ENCODE measurements around the gene SNAP29. TPM values are rescaled to one million over a fixed set of nuclear protein-coding genes. Genes with fewer than 3 reads are reported as not detected.

The SNAP29 gene
- total and polyA plus RNA-seq, 2 experiments from 2014 or later, result 8.2 to 22.9 TPM

- no peaks in the 10 kb centered on the region for H3K36me3 Mint-ChIP-seq (ENCODE audit: low read depth)
- TF ChIP-seq REST (IDR thresholded peaks at IDR 0.05; ENCODE audit: unreplicated experiment) (no peak), CREB1 (CRISPR knock-in tag; IDR thresholded peaks at IDR 0.05; ENCODE audit: low read depth) (no peak), ZNF331 (CRISPR knock-in tag; IDR thresholded peaks at IDR 0.05; ENCODE audit: low read depth) (no peak)
- no peak for ATAC-seq
- no peak overlapping the region for H3K4me2 ChIP-seq
- H3K36me3 ChIP-seq (ENCODE audit: insufficient read depth), result no peaks in the 10 kb centered on the region
- peaks cover 9% of the 10 kb centered on the region for H3K27me3 Mint-ChIP-seq (ENCODE audit: insufficient read depth, low read depth, poor library complexity)
- H3K27ac ChIP-seq (ENCODE audit: low read depth), result no peak overlapping the region
- H2AFZ ChIP-seq, result no peak overlapping the region
- no peak for DNase-seq (ENCODE audit: low spot score)
- H3K79me2 ChIP-seq (replicated peaks; ENCODE audit: insufficient read depth), result no peaks in the 10 kb centered on the region
- no peak overlapping the region for H3K4me3 ChIP-seq
- H3K4me3 Mint-ChIP-seq, result no peak overlapping the region
- no peaks in the 10 kb centered on the region for H3K27me3 ChIP-seq (ENCODE audit: insufficient read depth)
- H3K4me1 ChIP-seq (ENCODE audit: insufficient read depth), result no peaks in the 10 kb centered on the region
- no peaks in the 10 kb centered on the region; the same call in 1 of the 2 replicates for H3F3A ChIP-seq (replicated peaks; ENCODE audit: low read depth)
- no peak overlapping the region for H3K27ac Mint-ChIP-seq
- no peaks in the 10 kb centered on the region for H3K9me2 ChIP-seq (ENCODE audit: insufficient read depth)
- no peaks in the 10 kb centered on the region for H3K9me3 Mint-ChIP-seq
- no peaks in the 10 kb centered on the region for H4K20me1 ChIP-seq (replicated peaks; ENCODE audit: insufficient read depth)
- peaks cover 11% of the 10 kb centered on the region; the same call in 1 of the 3 replicates for H3K4me1 Mint-ChIP-seq
Observed at GRCh38 chr22:20863366-20863765, 4.6 kb downstream of the SNAP29 start.

- Mint-ChIP-seq H3K27ac (no peak overlapping the region), H3K36me3 (ENCODE audit: low read depth) (no peaks in the 10 kb centered on the region), H3K9me3 (no peaks in the 10 kb centered on the region), H3K27me3 (ENCODE audit: insufficient read depth, low read depth, poor library complexity) (peaks cover 10% of the 10 kb centered on the region), H3K4me3 (no peak overlapping the region), H3K4me1 (peaks cover 10% of the 10 kb centered on the region; the same call in 1 of the 3 replicates)
- no peaks in the 10 kb centered on the region for H3K27me3 ChIP-seq (ENCODE audit: insufficient read depth)
- H3F3A ChIP-seq (replicated peaks; ENCODE audit: low read depth), result no peaks in the 10 kb centered on the region; the same call in 1 of the 2 replicates
- H3K4me1 ChIP-seq (ENCODE audit: insufficient read depth), result no peaks in the 10 kb centered on the region
- no peak overlapping the region for H2AFZ ChIP-seq
- H3K4me3 ChIP-seq, result no peak overlapping the region
- no peak for ATAC-seq
- 0 out of 2 replicates have a peak overlapping the region, but pooled peaks have one; percentile 39 for H3K27ac ChIP-seq (ENCODE audit: low read depth)
- no peaks in the 10 kb centered on the region for H3K9me2 ChIP-seq (ENCODE audit: insufficient read depth)
- H3K36me3 ChIP-seq (ENCODE audit: insufficient read depth), result no peaks in the 10 kb centered on the region
- H3K79me2 ChIP-seq (replicated peaks; ENCODE audit: insufficient read depth), result no peaks in the 10 kb centered on the region
- no peaks in the 10 kb centered on the region for H4K20me1 ChIP-seq (replicated peaks; ENCODE audit: insufficient read depth)
- H3K4me2 ChIP-seq, result no peak overlapping the region
- no peak for DNase-seq (ENCODE audit: low spot score)
- TF ChIP-seq ZNF114 (CRISPR knock-in tag; IDR thresholded peaks at IDR 0.05) (no peak), CREB1 (CRISPR knock-in tag; IDR thresholded peaks at IDR 0.05; ENCODE audit: low read depth) (no peak), ZNF331 (CRISPR knock-in tag; IDR thresholded peaks at IDR 0.05; ENCODE audit: low read depth) (no peak), ZNF462 (CRISPR knock-in tag; IDR thresholded peaks at IDR 0.05) (no peak), NANOG (IDR thresholded peaks at IDR 0.05; ENCODE audit: borderline replicate concordance) (no peak), CTCF (conservative IDR thresholded peaks at IDR 0.05; ENCODE audit: low read depth in 2 of 2) (no peak), EZH2phosphoT487 (IDR thresholded peaks at IDR 0.05; ENCODE audit: unreplicated experiment) (no peak), JUNB (IDR thresholded peaks at IDR 0.05; ENCODE audit: unreplicated experiment) (no peak)
Observed at GRCh38 chr22:20864186-20864908, 5.5 kb downstream of the SNAP29 start.

All from GM23338 (cell line).